Astrocyte (in vitro differentiated cells and primary cell): ENCODE results near the gene CIB4. TPM values are rescaled to one million over a fixed set of nuclear protein-coding genes. Genes with fewer than 3 reads are reported as not detected.

Experiments used
- DNase-seq: peaks from one replicate; pipeline ENCODE4 v3.0.0-alpha.2; 2010; ENCODE audit warnings: low read depth
- FAIRE-seq: peaks from 2 replicates; lab custom pipeline; 2011; peaks lifted over from hg19 to GRCh38; lab: Jason Lieb, UNC
- H2AFZ ChIP-seq: 2 replicates; pipeline ENCODE4 v1.6.0; 2012; ENCODE audit warnings: low read depth, low read length, inconsistent platforms
- H3K27ac ChIP-seq: 2 replicates; pipeline ENCODE4 v1.5.1; 2011; ENCODE audit warnings: low read depth, low read length, inconsistent platforms
- H3K27me3 ChIP-seq: 2 replicates; pipeline ENCODE4 v1.6.0; 2011; ENCODE audit warnings: low read length, inconsistent platforms; ENCODE audit not compliant: insufficient read depth
- H3K36me3 ChIP-seq: 2 replicates; pipeline ENCODE4 v1.5.1; 2011; ENCODE audit warnings: low read length, inconsistent platforms; ENCODE audit not compliant: insufficient read depth
- H3K4me1 ChIP-seq: 2 replicates; pipeline ENCODE4 v1.5.1; 2011; ENCODE audit warnings: low read length, inconsistent platforms; ENCODE audit not compliant: insufficient read depth
- H3K4me2 ChIP-seq: 2 replicates; pipeline ENCODE4 v1.6.0; 2012; ENCODE audit warnings: low read length, inconsistent platforms
- H3K4me3 ChIP-seq: 2 replicates; pipeline ENCODE4 v1.5.1; 2011; ENCODE audit warnings: low read depth, mild to moderate bottlenecking, low read length, inconsistent platforms; ENCODE audit not compliant: insufficient read depth
- H3K79me2 ChIP-seq: 2 replicates; pipeline ENCODE4 v1.6.0; 2012; ENCODE audit warnings: mild to moderate bottlenecking, low read length, inconsistent platforms; ENCODE audit not compliant: insufficient read depth
- H3K9ac ChIP-seq: 2 replicates; pipeline ENCODE4 v1.6.0; 2012; ENCODE audit warnings: mild to moderate bottlenecking, low read length, inconsistent platforms
- H3K9me3 ChIP-seq: 2 replicates; pipeline ENCODE4 v1.5.1; 2012; ENCODE audit warnings: low read depth, mild to moderate bottlenecking, low read length, inconsistent platforms; ENCODE audit not compliant: insufficient read depth
- H4K20me1 ChIP-seq: 2 replicates; pipeline ENCODE4 v1.6.0; 2012; ENCODE audit warnings: low read length, inconsistent platforms; ENCODE audit not compliant: insufficient read depth
- H3K27ac Mint-ChIP-seq: one replicate; pipeline ENCODE4 v1.8.0; 2021; ENCODE audit warnings: mild to moderate bottlenecking, mixed read lengths; ENCODE audit not compliant: unreplicated experiment
- H3K27me3 Mint-ChIP-seq: one replicate; pipeline ENCODE4 v1.8.0; 2021; ENCODE audit warnings: low read depth, mixed read lengths; ENCODE audit not compliant: unreplicated experiment
- H3K36me3 Mint-ChIP-seq: one replicate; pipeline ENCODE4 v1.8.0; 2021; ENCODE audit warnings: low read depth, mixed read lengths; ENCODE audit not compliant: unreplicated experiment
- H3K4me1 Mint-ChIP-seq: one replicate; pipeline ENCODE4 v1.8.0; 2021; ENCODE audit warnings: low read depth, mixed read lengths; ENCODE audit not compliant: unreplicated experiment
- H3K4me3 Mint-ChIP-seq: one replicate; pipeline ENCODE4 v1.8.0; 2021; ENCODE audit warnings: mild to moderate bottlenecking, moderate library complexity, mixed read lengths; ENCODE audit not compliant: unreplicated experiment
- H3K9me3 Mint-ChIP-seq: one replicate; pipeline ENCODE4 v1.8.0; 2021; ENCODE audit warnings: mild to moderate bottlenecking, mixed read lengths; ENCODE audit not compliant: unreplicated experiment
- CTCF ChIP-seq: IDR thresholded peaks from 2 replicates; pipeline ENCODE4 v1.5.1; 2011; ENCODE audit warnings: low read depth, mild to moderate bottlenecking, inconsistent platforms, low read length, moderate library complexity; ENCODE audit not compliant: insufficient read depth
- EZH2 ChIP-seq: IDR thresholded peaks from 2 replicates; pipeline ENCODE4 v1.6.1; 2012; ENCODE audit warnings: mild to moderate bottlenecking, low read length, inconsistent platforms; ENCODE audit not compliant: insufficient read depth
- total RNA-seq: library from RNA; stranded (reverse); gene quantifications from 2 replicates; pipeline ENCODE4 v1.2.1, GENCODE V29; 2021

The CIB4 gene
- total RNA-seq, 1 donor from 2014 or later = not detected

GRCh38 chr2:26619096-26619495 is 22.1 kb downstream of the CIB4 start:
- no peak overlapping the region for H3K4me3 Mint-ChIP-seq
- Histone ChIP-seq H2AFZ (no peak overlapping the region), H3K9me3 (no peaks in the 10 kb centered on the region), H3K9ac (no peak overlapping the region), H4K20me1 (no peaks in the 10 kb centered on the region), H3K27me3 (peaks cover 27% of the 10 kb centered on the region), H3K79me2 (no peaks in the 10 kb centered on the region), H3K4me3 (no peak overlapping the region), H3K27ac (no peak overlapping the region), H3K4me1 (peaks cover 6% of the 10 kb centered on the region), H3K4me2 (no peak overlapping the region), H3K36me3 (no peaks in the 10 kb centered on the region)
- no peaks in the 10 kb centered on the region for H3K36me3 Mint-ChIP-seq
- peaks cover 49% of the 10 kb centered on the region for H3K27me3 Mint-ChIP-seq
- TF ChIP-seq CTCF (no peak), EZH2 (no peak)
- FAIRE-seq (no peak), DNase-seq (no peak)
- peaks cover 5% of the 10 kb centered on the region for H3K9me3 Mint-ChIP-seq
- no peaks in the 10 kb centered on the region for H3K4me1 Mint-ChIP-seq
- H3K27ac Mint-ChIP-seq = no peak overlapping the region

GRCh38 chr2:26618611-26619010 is 22.6 kb downstream of the CIB4 start:
- Mint-ChIP-seq H3K9me3 (peaks cover 5% of the 10 kb centered on the region), H3K27me3 (peaks cover 50% of the 10 kb centered on the region), H3K4me1 (no peaks in the 10 kb centered on the region), H3K27ac (no peak overlapping the region), H3K4me3 (no peak overlapping the region), H3K36me3 (no peaks in the 10 kb centered on the region)
- no peaks in the 10 kb centered on the region for H3K79me2 ChIP-seq
- H3K9ac ChIP-seq = no peak overlapping the region
- no peak overlapping the region for H3K27ac ChIP-seq
- H2AFZ ChIP-seq = no peak overlapping the region
- H4K20me1 ChIP-seq = no peaks in the 10 kb centered on the region
- FAIRE-seq = no peak
- H3K9me3 ChIP-seq = no peaks in the 10 kb centered on the region
- TF ChIP-seq CTCF (no peak), EZH2 (no peak)
- H3K36me3 ChIP-seq = no peaks in the 10 kb centered on the region
- H3K4me2 ChIP-seq = no peak overlapping the region
- no peak overlapping the region for H3K4me3 ChIP-seq
- peaks cover under 1% of the 10 kb centered on the region for H3K4me1 ChIP-seq
- no peak for DNase-seq
- H3K27me3 ChIP-seq = peaks cover 27% of the 10 kb centered on the region

GRCh38 chr2:26617588-26618083 is 23.5 kb downstream of the CIB4 start:
- H3K27me3 ChIP-seq = peaks cover 28% of the 10 kb centered on the region
- H3K27ac ChIP-seq = no peak overlapping the region
- no peaks in the 10 kb centered on the region for H3K36me3 ChIP-seq
- FAIRE-seq (no peak), DNase-seq (no peak)
- Mint-ChIP-seq H3K27ac (no peak overlapping the region), H3K4me1 (no peaks in the 10 kb centered on the region), H3K27me3 (peaks cover 57% of the 10 kb centered on the region), H3K4me3 (no peak overlapping the region), H3K9me3 (peaks cover 5% of the 10 kb centered on the region), H3K36me3 (no peaks in the 10 kb centered on the region)
- no peaks in the 10 kb centered on the region for H4K20me1 ChIP-seq
- no peaks in the 10 kb centered on the region for H3K79me2 ChIP-seq
- no peak overlapping the region for H3K4me2 ChIP-seq
- H2AFZ ChIP-seq = no peak overlapping the region
- H3K9ac ChIP-seq = no peak overlapping the region
- H3K4me1 ChIP-seq = no peaks in the 10 kb centered on the region
- H3K9me3 ChIP-seq = no peaks in the 10 kb centered on the region
- TF ChIP-seq EZH2 = no peak
- TF ChIP-seq CTCF = no peak
- H3K4me3 ChIP-seq = no peak overlapping the region
